Kidney (tissue), 14 donors: ENCODE results near the gene CARD11. TPM values are rescaled to one million over a fixed set of nuclear protein-coding genes. Genes with fewer than 3 reads are reported as not detected.

Experiments
- DNase-seq, 5 donors: peaks; one replicate each; pipeline ENCODE4 v3.0.0-alpha.2; 2013 to 2020
- FAIRE-seq: peaks from 2 replicates; lab custom pipeline; 2012; peaks lifted over from hg19 to GRCh38; lab: Jason Lieb, UNC
- H3K27ac ChIP-seq, 2 donors: one replicate each; pipeline ENCODE4 v1.7.0; 2013; ENCODE audit warnings: low read depth in 2 of 2, low read length in 2 of 2, inconsistent platforms in 1 of 2
- H3K27me3 ChIP-seq: one replicate; pipeline ENCODE4 v1.7.1; 2013; ENCODE audit warnings: low read length, inconsistent platforms; ENCODE audit not compliant: control insufficient read depth, insufficient read depth
- H3K36me3 ChIP-seq, 3 donors: one replicate each; pipeline versions ENCODE4 v1.7.0 to v1.7.1; 2013; ENCODE audit warnings: low read length in 3 of 3, control low read depth in 1 of 3, inconsistent platforms in 1 of 3; ENCODE audit not compliant: insufficient read depth in 3 of 3, control insufficient read depth in 2 of 3
- H3K4me1 ChIP-seq, 3 donors: one replicate each; pipeline versions ENCODE4 v1.7.0 to v1.7.1; 2013; ENCODE audit warnings: low read length in 3 of 3, inconsistent platforms in 1 of 3, low read depth in 1 of 3; ENCODE audit not compliant: control insufficient read depth in 2 of 3, insufficient read depth in 2 of 3
- H3K4me3 ChIP-seq, 3 donors: one replicate each; pipeline versions ENCODE4 v1.7.0 to v1.8.1; 2013; ENCODE audit warnings: low read length in 3 of 3, control low read depth in 1 of 3, inconsistent platforms in 1 of 3
- H3K9ac ChIP-seq, 3 donors: one replicate each; pipeline versions ENCODE4 v1.7.0 to v1.7.1; 2013; ENCODE audit warnings: low read length in 3 of 3, control low read depth in 1 of 3, inconsistent platforms in 1 of 3
- H3K9me3 ChIP-seq, 3 donors: one replicate each; pipeline versions ENCODE4 v1.7.0 to v1.7.1; 2013; ENCODE audit warnings: low read length in 3 of 3, control low read depth in 1 of 3, inconsistent platforms in 1 of 3; ENCODE audit not compliant: control insufficient read depth in 2 of 3, insufficient read depth in 1 of 3
- CTCF ChIP-seq: IDR thresholded peaks from 3 replicates; pipeline ENCODE4 v1.5.1; 2012; ENCODE audit warnings: mild to moderate bottlenecking, moderate library complexity, borderline replicate concordance; ENCODE audit not compliant: insufficient read depth; ENCODE audit errors: extremely low read depth
- intact Hi-C: fragments of 100-400 bp; cut with DNase I; formaldehyde crosslinking; loops from one replicate; pipeline ENCODE4 v1.11.1; 2022
- polyA plus RNA-seq: library from polyadenylated mRNA; stranded (reverse); fragments of 350-450 nt; fragmentation: Illumina TruSeq; extraction: RNeasy Lipid Tissue Mini Kit (QIAGEN cat#74804); gene quantifications from one replicate; pipeline ENCODE4 v1.2.3, GENCODE V29; 2014; ENCODE audit warnings: low read depth, low replicate concordance; ENCODE audit not compliant: insufficient read depth
- total RNA-seq: library from RNA; stranded (reverse); fragmentation: NEBNext Ultra II Directional; extraction: Animal tissue kit (Norgen Biotek cat#: 25700); gene quantifications from one replicate; pipeline ENCODE4 v1.2.1, GENCODE V29; 2021
- donor health status: control.
- donor health status: control.
- donor health status: control.
- donor health status: control.
- donor health status: control.
- donor health status: DM: yes; HTN: yes; CAD: no.
- donor health status: Normal renal cell carcinoma (clear cell type).

Gene CARD11
- total and polyA plus RNA-seq, 2 donors from 2014 or later, result 0.22 to 9.6 TPM

- no peak for FAIRE-seq
- no peaks in the 10 kb centered on the region for H3K27me3 ChIP-seq
Measured at GRCh38 chr7:3089493-3089892, 45.8 kb upstream of the CARD11 start.

GRCh38 chr7:3087243-3087755, 43.6 kb upstream of the CARD11 start:
- FAIRE-seq, result no peak
- DNase-seq, result no peak
- TF ChIP-seq CTCF, result no peak
- H3K9ac ChIP-seq, result no peak overlapping the region
- intact Hi-C loops, result no loop called here
- no peaks in the 10 kb centered on the region for H3K27me3 ChIP-seq
- no peaks in the 10 kb centered on the region for H3K4me1 ChIP-seq
- no peak overlapping the region for H3K4me3 ChIP-seq
- H3K9me3 ChIP-seq, result no peaks in the 10 kb centered on the region
- no peaks in the 10 kb centered on the region for H3K36me3 ChIP-seq
- no peak overlapping the region for H3K27ac ChIP-seq

More at GRCh38 chr7:3089493-3089892, 45.8 kb upstream of the CARD11 start:
- Histone ChIP-seq H3K9me3 (no peaks in the 10 kb centered on the region), H3K27ac (no peak overlapping the region), H3K4me3 (no peak overlapping the region), H3K9ac (no peak overlapping the region), H3K36me3 (no peaks in the 10 kb centered on the region), H3K4me1 (no peaks in the 10 kb centered on the region)
- intact Hi-C loops, result no loop called here
- TF ChIP-seq CTCF, result peak; percentile 23
- DNase-seq, result peak in 2 of 5 donors; percentile 20 to 50

- TF ChIP-seq CTCF, result no peak
- Histone ChIP-seq H3K9ac (no peak overlapping the region), H3K9me3 (no peaks in the 10 kb centered on the region), H3K27me3 (no peaks in the 10 kb centered on the region), H3K36me3 (no peaks in the 10 kb centered on the region), H3K4me3 (no peak overlapping the region), H3K4me1 (no peaks in the 10 kb centered on the region), H3K27ac (no peak overlapping the region)
- intact Hi-C loops, result no loop called here
- FAIRE-seq (no peak), DNase-seq (peak in 1 of 5 donors; percentile 18)
Measured at GRCh38 chr7:3083350-3083749, 39.7 kb upstream of the CARD11 start.

DNA sequence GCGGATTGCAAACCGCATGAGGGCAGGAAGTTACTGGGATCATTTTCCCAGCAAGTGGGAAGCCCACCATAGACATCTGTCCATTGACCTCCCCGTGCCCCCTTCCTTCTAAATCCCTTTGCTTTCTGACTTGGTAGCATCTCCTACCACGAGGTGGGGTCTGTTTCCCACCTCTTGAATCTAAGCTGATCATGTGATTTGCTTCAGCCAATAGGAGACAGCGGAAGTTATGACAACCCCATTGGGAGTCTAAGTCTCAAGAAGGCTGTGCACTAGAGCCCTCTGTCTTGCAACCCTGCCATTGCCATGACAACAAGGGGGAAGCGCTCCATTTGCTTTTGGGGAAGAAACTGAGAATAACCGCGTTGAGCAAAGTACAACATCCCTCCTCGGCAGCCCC, 39.2 kb upstream of the CARD11 start:
- no peaks in the 10 kb centered on the region for H3K9me3 ChIP-seq
- intact Hi-C loops, result no loop called here
- H3K36me3 ChIP-seq, result no peaks in the 10 kb centered on the region
- H3K4me3 ChIP-seq, result no peak overlapping the region
- H3K27me3 ChIP-seq, result no peaks in the 10 kb centered on the region
- DNase-seq (no peak), FAIRE-seq (no peak)
- H3K27ac ChIP-seq, result no peak overlapping the region
- TF ChIP-seq CTCF, result no peak
- H3K4me1 ChIP-seq, result no peaks in the 10 kb centered on the region
- no peak overlapping the region for H3K9ac ChIP-seq
